Activated gamma-delta T cell treated with Interleukin-2 at 50 U/mL for 16 hours (primary cell): ENCODE measurements around the gene TEAD4.

Experiments used
- DNase-seq: peaks from one replicate; pipeline ENCODE4 v3.0.0-alpha.2; 2020

Gene TEAD4

GRCh38 chr12:2960996-2961616, 1.9 kb downstream of the TEAD4 start:
- no peak for DNase-seq

- DNase-seq: no peak
These were observed 2.5 kb downstream of the TEAD4 start for GRCh38 chr12:2961705-2962104.

DNA sequence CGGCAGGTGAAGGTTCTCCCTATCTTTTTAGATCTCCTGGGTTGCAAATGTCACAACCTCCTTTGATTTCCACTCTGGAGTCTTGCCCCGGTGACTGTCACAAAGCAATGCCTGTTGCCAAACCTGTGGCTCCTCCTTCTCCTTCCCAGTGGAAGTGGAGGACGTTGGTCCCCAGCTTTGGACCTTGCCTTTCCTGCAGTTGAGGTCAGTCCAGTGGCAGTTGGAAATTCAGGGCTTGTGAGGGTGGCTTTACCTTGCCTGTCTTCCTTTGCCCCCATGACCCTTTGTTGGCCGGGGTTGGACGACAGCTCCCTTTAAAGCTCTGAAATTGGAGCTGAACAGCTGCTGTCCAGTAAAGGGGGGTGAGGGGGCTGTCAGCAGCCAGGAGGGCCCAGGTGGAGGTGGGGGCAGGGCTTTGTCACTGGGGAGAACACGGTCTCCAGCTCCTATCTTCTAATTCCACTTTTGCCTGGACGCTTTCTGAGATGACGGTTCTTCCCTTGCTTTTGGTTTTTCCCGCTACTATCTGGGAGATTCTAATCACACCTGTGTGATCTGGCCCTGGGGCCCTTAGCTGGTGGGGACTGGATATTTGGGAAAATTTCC, 4.1 kb downstream of the TEAD4 start:
- no peak for DNase-seq

DNA sequence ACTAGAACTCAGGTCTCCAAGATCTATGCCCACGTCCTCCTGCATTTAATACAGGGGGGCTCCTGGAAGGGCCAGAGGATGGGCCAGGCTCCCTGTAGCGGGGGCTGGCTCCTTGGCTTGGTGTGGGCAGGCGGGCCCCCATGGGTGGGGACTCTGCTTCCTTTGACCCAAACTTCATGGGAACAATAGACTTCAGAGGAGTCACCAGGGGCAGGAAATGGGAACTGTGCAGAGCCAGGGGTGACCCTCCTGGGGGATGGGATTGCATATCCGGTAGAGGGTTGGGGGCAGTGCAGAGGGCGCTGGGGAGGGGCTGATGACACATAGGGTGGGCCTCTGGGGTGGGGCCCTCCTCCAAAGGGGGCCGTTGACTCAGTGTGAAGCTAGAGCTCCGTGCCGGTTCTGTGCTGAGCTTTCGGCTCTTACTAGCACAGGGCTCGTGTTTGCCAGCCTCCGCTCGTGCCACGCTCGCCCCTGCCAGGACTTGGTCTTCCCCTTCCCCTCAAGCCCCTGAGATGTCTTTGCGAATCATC, 4.6 kb downstream of the TEAD4 start:
- no peak for DNase-seq

DNA sequence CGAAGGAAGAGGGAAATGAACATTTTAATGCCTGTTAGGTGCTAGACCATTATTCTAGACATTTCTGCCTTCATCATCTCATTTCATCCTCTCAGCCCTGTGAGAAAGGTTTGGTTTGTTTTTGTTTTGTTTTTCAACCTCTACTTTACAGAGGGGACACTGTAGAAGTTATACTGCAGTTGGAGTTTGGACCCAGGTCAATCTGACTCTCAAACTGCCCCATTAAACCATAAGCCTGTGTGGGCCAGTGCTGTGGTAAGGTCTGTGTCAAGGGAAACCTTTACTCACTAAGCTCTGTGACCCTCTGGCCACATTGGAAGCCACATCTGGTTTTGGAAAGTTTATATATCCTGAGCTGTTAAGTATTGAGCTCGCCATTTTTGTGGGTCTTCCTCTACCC, 8.5 kb downstream of the TEAD4 start:
- no peak for DNase-seq

DNA sequence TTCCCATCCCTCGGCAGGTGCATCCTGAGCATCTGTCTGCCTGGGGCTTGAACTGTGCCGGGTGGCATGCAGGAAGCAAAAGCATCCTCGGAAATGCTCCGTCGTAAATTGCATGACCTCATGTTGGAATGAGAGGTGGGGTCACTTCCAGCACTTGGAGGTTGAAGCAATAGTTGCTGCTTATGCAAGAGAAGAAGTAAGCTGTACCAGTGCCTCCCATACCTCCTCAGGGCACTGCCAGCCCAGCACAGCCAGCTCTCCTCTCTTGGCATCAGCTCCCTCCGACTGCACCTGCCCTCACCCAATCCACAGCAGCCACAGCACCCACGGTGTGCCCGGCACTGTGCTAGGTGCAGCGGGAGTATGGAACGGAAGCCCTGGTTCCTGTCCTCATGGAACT, 11.5 kb downstream of the TEAD4 start:
- no peak for DNase-seq

GRCh38 chr12:2973566-2973965, 14.4 kb downstream of the TEAD4 start:
- DNase-seq: no peak

GRCh38 chr12:2974560-2974971, 15.4 kb downstream of the TEAD4 start:
- no peak for DNase-seq

- no peak for DNase-seq
These were observed 17.4 kb downstream of the TEAD4 start for GRCh38 chr12:2976581-2976996.

GRCh38 chr12:2977776-2978175, 18.6 kb downstream of the TEAD4 start:
- no peak for DNase-seq

- no peak for DNase-seq
These were observed 20.6 kb downstream of the TEAD4 start for GRCh38 chr12:2979806-2980205.

GRCh38 chr12:2980630-2981029, 21.4 kb downstream of the TEAD4 start:
- DNase-seq: no peak

GRCh38 chr12:2982361-2982760, 23.2 kb downstream of the TEAD4 start:
- no peak for DNase-seq

- DNase-seq: no peak
These were observed 25.1 kb downstream of the TEAD4 start for GRCh38 chr12:2984249-2984648.

DNA sequence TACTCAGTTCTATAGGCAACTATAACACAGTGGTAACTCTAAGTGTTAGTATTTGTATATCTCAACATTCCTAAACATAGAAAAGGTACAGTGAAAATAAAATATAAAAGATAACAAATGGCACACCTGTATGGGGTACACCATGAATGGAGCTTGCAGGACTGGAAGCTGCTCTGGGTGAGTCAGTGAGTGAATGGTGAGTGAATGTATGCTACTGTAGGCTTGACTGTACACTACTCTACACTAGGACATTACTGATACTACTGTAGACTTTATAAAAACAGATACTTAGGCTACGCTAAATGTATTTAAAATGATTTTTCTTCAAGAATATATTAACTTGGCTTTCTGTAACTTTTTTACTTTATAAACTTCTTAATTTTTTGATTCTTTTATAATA, 25.5 kb downstream of the TEAD4 start:
- no peak for DNase-seq

DNA sequence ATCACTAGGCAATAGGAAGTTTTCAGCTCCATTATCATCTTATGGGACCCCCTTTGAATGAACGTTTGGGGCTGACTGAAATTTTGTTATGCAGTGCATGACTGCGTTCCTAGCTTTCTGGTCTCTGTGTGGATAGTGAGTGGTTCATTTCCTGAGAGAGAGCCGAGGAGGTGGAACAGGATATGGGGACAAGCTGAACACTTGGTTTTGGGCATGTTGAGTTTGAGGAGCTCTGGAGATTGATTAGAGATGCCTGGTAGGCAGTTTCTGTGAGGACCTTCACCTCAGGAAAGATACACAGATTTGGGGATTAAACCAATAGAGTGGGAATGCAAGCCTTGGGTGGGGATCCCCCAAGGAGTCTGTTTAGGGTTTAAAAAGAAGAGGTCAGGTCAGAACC, 27.7 kb downstream of the TEAD4 start:
- DNase-seq: no peak

GRCh38 chr12:2988494-2988893, 29.3 kb downstream of the TEAD4 start:
- DNase-seq: no peak

GRCh38 chr12:2992724-2993123, 33.5 kb downstream of the TEAD4 start:
- DNase-seq: no peak

- no peak for DNase-seq
These were observed 38.9 kb downstream of the TEAD4 start for GRCh38 chr12:2997989-2998670.

DNA sequence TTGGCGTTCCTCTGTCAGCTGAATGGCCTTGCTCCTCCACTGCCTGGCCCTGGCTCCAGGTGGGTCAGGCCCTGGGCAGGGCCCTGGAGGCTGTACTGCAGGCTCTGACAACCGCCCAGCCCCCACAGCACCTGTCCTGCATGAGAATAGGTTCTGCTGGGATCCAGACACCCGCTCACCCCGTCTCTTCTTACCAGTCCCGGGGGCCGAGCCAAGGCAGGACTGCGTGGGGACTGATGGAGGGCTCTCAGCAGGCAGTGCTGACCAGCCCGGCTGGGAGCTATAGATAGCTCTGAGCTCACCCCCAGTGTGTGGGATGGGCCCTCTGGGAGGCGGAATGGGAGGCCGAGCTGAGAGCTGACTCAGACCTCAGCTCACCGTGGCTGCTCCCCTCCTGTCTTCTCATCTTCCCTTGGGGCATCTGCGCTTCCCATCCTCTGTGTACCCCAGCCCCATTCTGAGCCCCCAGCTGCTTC, 39.6 kb downstream of the TEAD4 start:
- no peak for DNase-seq

GRCh38 chr12:2999265-2999841, 40.2 kb downstream of the TEAD4 start:
- no peak for DNase-seq

DNA sequence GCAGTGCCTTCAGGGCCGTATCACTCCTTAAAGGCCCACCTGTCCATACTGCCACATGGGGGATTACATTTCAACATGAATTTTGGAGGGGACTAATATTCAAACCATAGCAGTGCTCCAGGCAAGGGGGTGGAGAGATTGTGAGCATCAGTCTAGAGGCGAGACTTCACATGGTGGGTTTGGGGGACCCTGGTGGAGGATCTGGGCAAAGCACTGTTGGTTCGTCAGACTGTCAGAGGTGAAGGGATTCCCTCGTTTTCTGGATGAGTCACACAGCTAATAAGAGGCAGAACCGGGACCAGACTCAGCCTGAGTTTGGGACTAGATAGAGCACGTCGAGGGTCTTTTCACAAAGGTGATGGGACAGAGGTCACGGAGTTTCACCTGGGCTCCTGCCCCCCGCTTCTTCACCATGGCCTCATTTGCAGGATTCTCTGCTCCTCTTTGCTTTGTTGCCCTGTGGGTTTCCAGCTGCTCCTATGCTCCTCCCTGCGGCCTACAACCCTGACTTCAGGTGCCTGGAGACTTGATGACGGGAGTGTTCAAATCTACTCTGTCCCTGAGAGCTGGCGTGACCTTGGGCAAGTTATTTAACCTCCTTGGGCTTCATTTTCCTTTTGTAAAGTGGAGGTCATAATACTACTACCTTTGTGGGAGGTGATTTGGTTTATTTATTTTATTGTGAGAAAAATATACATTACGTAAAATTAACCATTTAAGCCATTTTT, 41.5 kb downstream of the TEAD4 start:
- DNase-seq: no peak

DNA sequence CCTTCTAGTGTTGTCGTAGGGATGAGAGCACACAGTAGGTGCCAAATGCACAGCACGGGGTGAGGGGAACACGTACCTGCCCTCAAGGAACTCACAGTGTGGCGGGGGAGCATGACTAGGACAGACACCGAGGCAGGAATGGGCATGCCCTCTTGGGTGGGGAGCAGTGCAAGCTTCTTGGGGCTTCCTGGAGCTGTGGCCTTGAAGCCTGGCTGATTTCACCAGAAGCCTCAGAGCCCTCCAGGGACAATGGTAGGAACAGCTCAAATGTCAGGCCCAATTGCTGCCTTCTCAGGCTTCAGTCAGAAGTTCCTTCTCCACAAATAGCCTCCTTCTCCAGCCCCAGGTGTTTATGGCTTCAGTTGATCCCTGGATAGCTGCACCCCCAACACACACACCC, 43.4 kb downstream of the TEAD4 start:
- DNase-seq: no peak
